Measurements from ENCODE around the gene RASA2.
"Not testable (repeated sequence)": the region's sequence is repeated elsewhere in the genome, so short reads cannot be mapped to it uniquely, and the experiment has no call there.

RASA2 gene

GRCh38 chr3:141605883-141606282, 119.1 kb downstream of the RASA2 start:
- H3K27ac Mint-ChIP-seq = peak overlapping the region; percentile 19
- peaks cover 13% of the 10 kb centered on the region for H3K36me3 Mint-ChIP-seq
- H3K9me3 Mint-ChIP-seq = no peaks in the 10 kb centered on the region
- H3K4me1 Mint-ChIP-seq = peaks cover 8% of the 10 kb centered on the region
- H3K27me3 Mint-ChIP-seq = no peaks in the 10 kb centered on the region
- no peak overlapping the region for H3K4me3 Mint-ChIP-seq

DNA sequence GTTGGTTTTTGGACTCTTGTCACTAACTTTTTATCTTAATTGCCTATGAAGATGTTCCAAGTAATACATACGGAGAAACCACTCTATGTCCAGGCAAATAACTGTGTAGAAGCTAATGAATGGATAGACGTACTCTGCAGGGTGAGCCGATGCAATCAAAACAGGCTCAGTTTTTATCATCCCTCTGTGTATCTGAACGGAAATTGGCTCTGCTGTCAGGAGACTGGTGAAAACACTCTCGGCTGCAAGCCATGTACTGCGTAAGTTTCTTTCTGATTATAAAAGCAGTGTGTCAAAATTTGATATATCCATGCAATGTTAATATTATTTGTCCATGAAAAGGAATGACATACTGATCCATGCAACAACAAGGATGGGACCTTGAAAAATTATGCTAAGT, 121.6 kb downstream of the RASA2 start:
- Mint-ChIP-seq H3K36me3 (peaks cover 10% of the 10 kb centered on the region), H3K27me3 (no peaks in the 10 kb centered on the region), H3K4me1 (peaks cover 7% of the 10 kb centered on the region), H3K27ac (peak overlapping the region; percentile 9), H3K4me3 (no peak overlapping the region), H3K9me3 (no peaks in the 10 kb centered on the region)

- Mint-ChIP-seq H3K4me1 (no peaks in the 10 kb centered on the region), H3K27me3 (no peaks in the 10 kb centered on the region), H3K27ac (no peak overlapping the region), H3K36me3 (peaks cover 10% of the 10 kb centered on the region), H3K4me3 (no peak overlapping the region), H3K9me3 (no peaks in the 10 kb centered on the region)
Observed at GRCh38 chr3:141610939-141611338, 124.1 kb downstream of the RASA2 start.

DNA sequence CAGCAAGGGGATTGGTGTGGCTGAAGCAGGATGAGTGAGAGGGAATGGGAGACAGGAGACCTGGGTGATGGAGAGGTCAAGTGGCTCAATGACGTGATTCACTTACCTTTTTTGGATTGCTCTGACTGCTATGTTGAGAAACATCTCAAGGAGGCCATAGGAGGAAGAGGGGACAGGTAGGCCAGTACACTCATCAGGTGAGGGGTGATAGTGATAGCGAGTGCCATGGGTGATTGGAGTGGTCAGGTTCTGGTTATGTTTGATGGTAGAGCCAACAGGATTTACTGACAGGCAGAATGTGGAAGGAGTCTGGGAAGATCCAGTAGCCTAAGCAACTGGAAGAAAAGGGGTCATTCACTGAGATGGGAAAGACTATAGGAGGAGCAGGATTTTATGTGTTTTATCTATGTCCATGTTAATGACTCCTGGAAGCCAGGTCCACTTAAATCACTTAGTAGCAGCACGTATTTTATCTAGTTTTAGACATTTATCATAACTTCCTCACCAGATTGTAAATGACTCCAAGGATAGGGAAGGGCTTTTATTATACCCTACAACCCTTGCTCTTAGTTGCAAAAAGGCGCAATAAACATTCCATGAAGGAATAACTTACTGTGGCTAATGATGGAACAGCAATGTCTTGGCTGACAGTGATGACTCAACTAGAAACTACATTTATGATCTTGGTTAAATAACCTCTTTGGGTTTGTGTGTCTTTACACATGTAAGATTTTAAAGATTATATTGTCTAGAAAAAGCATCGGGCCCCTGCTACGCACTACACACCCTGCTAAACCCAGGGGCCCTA, 131.5 kb downstream of the RASA2 start:
- no peak overlapping the region for H3K4me3 Mint-ChIP-seq
- H3K4me1 Mint-ChIP-seq = no peaks in the 10 kb centered on the region
- peaks cover 12% of the 10 kb centered on the region for H3K36me3 Mint-ChIP-seq
- H3K27ac Mint-ChIP-seq = no peak overlapping the region
- no peaks in the 10 kb centered on the region for H3K9me3 Mint-ChIP-seq
- no peaks in the 10 kb centered on the region for H3K27me3 Mint-ChIP-seq

DNA sequence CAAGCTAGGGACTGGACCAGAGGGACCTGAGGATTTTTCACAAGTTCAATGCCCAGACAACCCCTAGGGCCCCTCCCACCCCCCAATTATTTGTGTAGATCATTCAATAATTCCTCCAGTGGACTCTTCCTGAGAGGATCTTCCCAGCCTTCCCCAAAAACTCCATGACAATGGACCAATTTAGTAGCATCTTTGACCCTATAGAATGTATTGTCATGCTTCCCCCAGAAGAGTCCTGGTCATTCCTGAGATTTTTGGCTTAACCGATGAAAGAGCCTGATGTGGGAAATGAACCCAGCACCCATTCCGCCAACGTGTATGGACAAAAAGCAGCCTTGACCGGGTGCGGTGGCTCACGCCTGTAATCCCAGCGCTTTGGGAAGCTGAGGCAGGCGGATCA, 132.1 kb downstream of the RASA2 start:
- H3K9me3 Mint-ChIP-seq = no peaks in the 10 kb centered on the region
- no peaks in the 10 kb centered on the region for H3K27me3 Mint-ChIP-seq
- H3K36me3 Mint-ChIP-seq = peaks cover 12% of the 10 kb centered on the region
- no peaks in the 10 kb centered on the region for H3K4me1 Mint-ChIP-seq
- H3K4me3 Mint-ChIP-seq = no peak overlapping the region
- H3K27ac Mint-ChIP-seq = no peak overlapping the region

DNA sequence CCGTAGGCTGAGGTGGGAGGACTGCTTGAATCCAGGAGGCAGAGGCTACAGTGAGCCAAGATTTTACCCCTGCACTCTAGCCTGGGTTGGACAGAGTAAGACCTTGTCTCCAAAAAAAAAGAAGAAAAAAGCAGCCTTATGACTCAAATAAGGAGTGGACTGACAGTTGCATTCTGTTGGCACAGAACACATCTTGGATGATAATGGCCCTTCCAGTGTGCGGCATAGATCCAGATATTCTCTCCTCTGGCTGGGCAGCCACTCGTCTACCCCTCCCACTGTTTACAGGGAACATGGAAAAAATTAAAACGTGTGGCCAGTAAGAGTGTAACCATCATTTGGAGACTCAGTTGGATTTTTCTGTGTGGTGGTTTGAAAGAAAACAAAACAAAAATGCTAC, 132.6 kb downstream of the RASA2 start:
- no peaks in the 10 kb centered on the region for H3K4me1 Mint-ChIP-seq
- H3K9me3 Mint-ChIP-seq = no peaks in the 10 kb centered on the region
- H3K27ac Mint-ChIP-seq = no peak overlapping the region
- no peak overlapping the region for H3K4me3 Mint-ChIP-seq
- peaks cover 10% of the 10 kb centered on the region for H3K36me3 Mint-ChIP-seq
- H3K27me3 Mint-ChIP-seq = no peaks in the 10 kb centered on the region

DNA sequence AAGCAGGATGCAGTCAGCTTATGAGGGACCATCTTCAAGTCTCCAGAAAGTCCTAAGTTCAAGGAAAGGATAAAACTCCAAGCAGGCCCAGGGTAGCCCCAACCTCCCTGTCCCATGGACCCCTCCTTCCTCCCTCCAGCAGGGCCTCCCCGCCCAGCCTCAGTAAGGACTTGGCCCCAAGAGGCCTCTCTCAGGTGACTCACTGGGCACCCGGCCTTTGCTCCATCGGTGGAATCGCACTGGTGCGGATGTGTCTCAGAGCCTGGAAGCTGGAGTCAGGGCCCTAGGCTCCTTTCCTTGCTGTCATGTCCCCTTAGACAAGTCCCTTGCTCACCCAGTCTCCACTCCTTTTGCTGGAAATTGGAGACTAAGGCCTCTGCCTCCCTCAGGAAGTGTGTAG, 136.9 kb downstream of the RASA2 start:
- Mint-ChIP-seq H3K4me1 (no peaks in the 10 kb centered on the region), H3K4me3 (no peak overlapping the region), H3K9me3 (peaks cover 1% of the 10 kb centered on the region), H3K36me3 (peaks cover 3% of the 10 kb centered on the region), H3K27ac (no peak overlapping the region), H3K27me3 (no peaks in the 10 kb centered on the region)

DNA sequence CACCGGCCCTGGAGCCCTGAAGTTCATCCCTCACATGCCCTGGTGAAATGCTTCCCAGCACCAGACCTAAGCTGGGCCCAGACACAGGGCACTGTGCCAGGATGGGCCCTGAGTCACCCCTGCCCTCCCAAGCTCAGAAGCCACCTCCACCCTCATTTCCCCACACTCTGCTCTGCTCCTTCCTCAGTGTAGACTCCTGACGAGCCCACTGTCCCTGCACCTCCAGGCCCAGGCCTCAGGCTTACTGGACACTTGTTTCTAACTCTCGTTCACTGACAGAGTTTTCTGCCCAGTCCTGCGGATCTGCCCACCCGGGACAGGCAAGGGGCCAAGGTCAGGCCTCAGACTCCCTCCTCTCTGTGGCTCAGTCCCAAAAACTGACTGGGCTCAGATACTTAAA, 138.7 kb downstream of the RASA2 start:
- H3K36me3 Mint-ChIP-seq = peaks cover 7% of the 10 kb centered on the region
- H3K4me3 Mint-ChIP-seq = no peak overlapping the region
- no peak overlapping the region for H3K27ac Mint-ChIP-seq
- H3K27me3 Mint-ChIP-seq = no peaks in the 10 kb centered on the region
- peaks cover 8% of the 10 kb centered on the region for H3K9me3 Mint-ChIP-seq
- no peaks in the 10 kb centered on the region for H3K4me1 Mint-ChIP-seq

DNA sequence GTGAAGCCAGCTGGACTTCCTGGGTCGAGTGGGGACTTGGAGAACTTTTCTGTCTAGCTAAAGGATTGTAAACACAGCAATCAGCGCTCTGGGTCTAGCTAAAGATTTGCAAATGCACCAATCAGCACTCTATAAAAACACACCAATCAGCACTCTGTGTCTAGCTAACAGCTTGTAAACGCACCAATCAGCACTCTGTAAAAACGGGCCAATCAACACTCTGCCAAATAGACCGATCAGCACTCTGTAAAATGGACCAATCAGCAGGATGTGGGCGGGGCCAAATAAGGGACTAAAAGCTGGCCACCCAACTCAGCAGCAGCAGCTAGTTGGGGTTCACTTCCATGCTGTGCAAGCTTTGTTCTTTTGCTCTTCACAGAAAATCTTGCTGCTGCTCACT, 141.5 kb downstream of the RASA2 start:
- H3K27me3 Mint-ChIP-seq, H3K27ac Mint-ChIP-seq, H3K36me3 Mint-ChIP-seq, H3K4me1 Mint-ChIP-seq, H3K4me3 Mint-ChIP-seq, H3K9me3 Mint-ChIP-seq: not testable (repeated sequence)

- not testable (repeated sequence) for H3K36me3 Mint-ChIP-seq, H3K4me1 Mint-ChIP-seq, H3K4me3 Mint-ChIP-seq, H3K27ac Mint-ChIP-seq, H3K9me3 Mint-ChIP-seq, H3K27me3 Mint-ChIP-seq
Observed at GRCh38 chr3:141628868-141629441, 142.1 kb downstream of the RASA2 start.

DNA sequence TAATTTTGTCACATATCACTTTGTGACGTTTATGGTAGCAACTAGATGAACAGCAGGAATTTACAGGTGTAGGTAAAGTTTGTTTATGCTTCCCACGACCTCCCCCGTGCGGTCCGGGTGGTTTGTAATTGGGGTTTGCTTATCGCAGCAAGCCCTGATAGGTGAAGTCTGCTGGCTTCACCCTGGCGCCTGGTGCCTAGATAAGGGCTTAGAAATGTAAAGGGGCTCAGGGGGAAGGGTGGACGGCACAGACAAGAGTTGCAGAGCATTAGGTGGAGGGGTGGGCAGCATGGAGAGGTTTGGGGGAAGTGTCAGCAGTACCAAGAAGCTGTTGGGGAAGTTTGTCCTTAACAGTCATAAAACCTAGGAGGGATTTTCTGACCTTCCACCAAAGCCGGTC, 143.1 kb downstream of the RASA2 start:
- Mint-ChIP-seq H3K27me3 (no peaks in the 10 kb centered on the region), H3K9me3 (peaks cover 8% of the 10 kb centered on the region), H3K4me1 (no peaks in the 10 kb centered on the region), H3K36me3 (peaks cover 4% of the 10 kb centered on the region), H3K27ac (no peak overlapping the region), H3K4me3 (no peak overlapping the region)

DNA sequence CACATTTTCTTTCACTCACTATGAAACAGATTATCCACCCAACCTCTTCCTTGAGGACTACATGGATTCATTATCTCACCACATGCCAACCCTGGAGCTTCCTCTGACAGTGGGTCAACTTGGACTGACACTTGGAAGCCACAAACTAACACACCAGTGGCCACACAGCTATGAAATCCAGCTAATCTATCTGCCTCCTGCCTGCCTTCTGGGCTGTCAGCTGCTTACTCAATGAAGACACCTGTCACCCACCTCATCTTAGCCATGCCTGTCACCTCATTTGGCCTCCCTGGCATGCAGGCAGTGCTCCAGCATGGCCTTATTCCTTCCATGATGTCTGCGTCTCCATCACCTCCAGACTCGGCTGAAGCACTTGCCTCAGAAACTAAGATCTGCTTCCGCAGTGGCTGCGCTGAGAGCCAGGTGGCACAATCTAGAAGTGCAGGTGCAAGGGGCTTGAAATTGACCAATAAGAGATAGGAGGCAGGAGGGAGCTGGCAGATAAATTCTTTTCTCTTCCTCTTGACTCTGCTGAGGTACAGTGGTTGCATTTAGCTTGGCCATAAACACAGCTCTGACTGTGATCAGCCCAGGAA, 146.1 kb downstream of the RASA2 start:
- peaks cover 4% of the 10 kb centered on the region for H3K36me3 Mint-ChIP-seq
- peaks cover 8% of the 10 kb centered on the region for H3K9me3 Mint-ChIP-seq
- H3K27me3 Mint-ChIP-seq = no peaks in the 10 kb centered on the region
- H3K27ac Mint-ChIP-seq = no peak overlapping the region
- no peak overlapping the region for H3K4me3 Mint-ChIP-seq
- H3K4me1 Mint-ChIP-seq = no peaks in the 10 kb centered on the region

- Mint-ChIP-seq H3K36me3 (no peaks in the 10 kb centered on the region), H3K4me1 (no peaks in the 10 kb centered on the region), H3K4me3 (no peak overlapping the region), H3K27ac (no peak overlapping the region), H3K27me3 (no peaks in the 10 kb centered on the region), H3K9me3 (no peaks in the 10 kb centered on the region)
Observed at GRCh38 chr3:141642215-141642614, 155.4 kb downstream of the RASA2 start.

DNA sequence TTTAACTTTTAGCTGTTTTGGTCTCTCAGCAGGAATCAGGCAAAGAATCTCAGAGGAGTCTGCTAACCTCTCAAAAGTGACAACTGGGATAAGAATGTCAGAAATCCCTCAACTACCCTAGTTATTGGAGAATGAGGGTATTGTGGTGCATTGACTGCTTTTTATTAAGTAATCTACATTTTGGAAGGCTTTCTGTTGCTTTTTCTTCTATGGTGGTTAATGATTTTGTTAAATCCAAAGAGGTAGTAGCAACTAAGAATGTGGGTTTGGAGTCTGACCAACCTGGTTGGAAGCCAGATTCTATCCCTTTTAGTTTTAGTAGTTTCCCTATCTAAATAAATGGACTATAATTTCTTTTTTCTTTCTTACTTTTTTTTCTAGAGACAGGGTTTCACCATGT, 156.6 kb downstream of the RASA2 start:
- H3K4me3 Mint-ChIP-seq = no peak overlapping the region
- no peaks in the 10 kb centered on the region for H3K27me3 Mint-ChIP-seq
- H3K4me1 Mint-ChIP-seq = no peaks in the 10 kb centered on the region
- H3K9me3 Mint-ChIP-seq = no peaks in the 10 kb centered on the region
- H3K27ac Mint-ChIP-seq = no peak overlapping the region
- no peaks in the 10 kb centered on the region for H3K36me3 Mint-ChIP-seq

DNA sequence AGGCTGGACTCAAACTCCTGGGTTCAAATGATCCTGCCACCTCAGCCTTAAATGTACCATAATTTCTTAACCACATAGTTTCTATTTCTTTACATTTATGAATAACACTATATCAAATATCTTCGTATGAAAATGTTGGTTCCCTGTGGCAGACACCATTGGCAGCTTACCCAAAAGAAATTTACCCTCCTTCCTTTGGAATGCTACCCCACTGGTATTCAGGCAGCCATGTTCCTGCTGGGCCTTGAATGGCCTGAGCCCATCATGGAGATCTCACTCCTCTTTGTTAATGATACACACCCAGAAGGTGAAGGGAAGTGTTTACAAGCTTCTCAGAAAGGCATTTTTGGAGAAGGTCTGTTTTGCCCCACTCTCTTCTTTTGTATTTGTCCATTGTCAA, 157.0 kb downstream of the RASA2 start:
- H3K27ac Mint-ChIP-seq = no peak overlapping the region
- no peaks in the 10 kb centered on the region for H3K4me1 Mint-ChIP-seq
- no peaks in the 10 kb centered on the region for H3K27me3 Mint-ChIP-seq
- no peaks in the 10 kb centered on the region for H3K36me3 Mint-ChIP-seq
- H3K9me3 Mint-ChIP-seq = no peaks in the 10 kb centered on the region
- no peak overlapping the region for H3K4me3 Mint-ChIP-seq

DNA sequence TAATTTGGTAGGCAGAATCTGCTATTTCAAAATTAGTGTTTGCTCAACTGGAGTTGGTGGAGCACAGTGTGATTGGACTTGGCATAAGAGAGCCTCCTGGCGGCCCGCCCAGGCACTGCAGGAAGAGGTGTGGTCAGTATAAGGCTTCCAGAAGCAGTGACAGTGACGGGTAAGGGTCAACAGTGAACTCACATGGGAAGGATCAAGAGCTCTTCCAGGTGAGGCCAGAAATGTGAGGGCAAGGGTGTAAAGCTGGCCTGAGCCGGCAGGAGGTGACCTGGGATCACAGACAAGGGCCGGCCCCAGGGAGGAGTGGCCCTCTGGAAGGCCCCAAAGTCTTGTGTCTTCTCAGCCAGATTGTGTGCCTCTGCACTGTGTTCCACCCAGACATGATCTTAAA, 158.1 kb downstream of the RASA2 start:
- Mint-ChIP-seq H3K4me1 (no peaks in the 10 kb centered on the region), H3K36me3 (no peaks in the 10 kb centered on the region), H3K27me3 (no peaks in the 10 kb centered on the region), H3K27ac (no peak overlapping the region), H3K4me3 (no peak overlapping the region), H3K9me3 (no peaks in the 10 kb centered on the region)
